ENCODE data around the gene TMEM218.
"Not testable (repeated sequence)": the region's sequence is repeated elsewhere in the genome, so short reads cannot be mapped to it uniquely, and the experiment has no call there.

Gene TMEM218

DNA sequence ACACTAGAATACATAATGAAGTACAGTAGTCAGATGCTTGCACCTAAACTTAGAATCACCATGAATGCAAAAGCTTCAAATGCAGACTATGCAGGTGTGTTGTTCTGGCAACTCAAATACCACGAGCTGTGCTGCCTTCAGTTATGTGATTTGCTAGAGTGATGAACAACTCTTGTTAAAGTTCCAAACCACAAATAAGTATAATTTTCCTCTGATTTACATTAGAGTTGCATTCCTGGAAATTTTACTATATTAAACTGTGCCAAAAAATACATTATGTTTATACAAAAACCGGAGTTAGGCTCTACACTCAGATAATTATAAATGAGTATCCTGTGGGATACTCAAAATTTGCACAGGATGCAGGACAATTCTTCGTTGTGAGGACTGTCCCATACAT lies 3.0 kb downstream of the TMEM218 start:
- Mint-ChIP-seq H3K4me1 (peaks cover 37% of the 10 kb centered on the region), H3K27ac (no peak overlapping the region), H3K27me3 (no peaks in the 10 kb centered on the region), H3K9me3 (peaks cover 0 to 5% of the 10 kb centered on the region in 2 donors), H3K4me3 (no peak overlapping the region)
- DNase-seq (no peak), ATAC-seq (no peak)

GRCh38 chr11:125105926-125106325 lies 5.5 kb downstream of the TMEM218 start:
- ATAC-seq (no peak), DNase-seq (no peak)
- Mint-ChIP-seq H3K9me3 (no peaks in the 10 kb centered on the region), H3K4me3 (no peak overlapping the region), H3K27ac (no peak overlapping the region), H3K4me1 (peaks cover 28% of the 10 kb centered on the region), H3K27me3 (no peaks in the 10 kb centered on the region)

- DNase-seq (no peak), ATAC-seq (no peak)
- H3K4me3 Mint-ChIP-seq: no peak overlapping the region
- H3K9me3 Mint-ChIP-seq: no peaks in the 10 kb centered on the region
- no peaks in the 10 kb centered on the region for H3K27me3 Mint-ChIP-seq
- no peak overlapping the region for H3K27ac Mint-ChIP-seq
- H3K4me1 Mint-ChIP-seq: peaks cover 21% of the 10 kb centered on the region
Observed at GRCh38 chr11:125102510-125102909, 8.9 kb downstream of the TMEM218 start.

DNA sequence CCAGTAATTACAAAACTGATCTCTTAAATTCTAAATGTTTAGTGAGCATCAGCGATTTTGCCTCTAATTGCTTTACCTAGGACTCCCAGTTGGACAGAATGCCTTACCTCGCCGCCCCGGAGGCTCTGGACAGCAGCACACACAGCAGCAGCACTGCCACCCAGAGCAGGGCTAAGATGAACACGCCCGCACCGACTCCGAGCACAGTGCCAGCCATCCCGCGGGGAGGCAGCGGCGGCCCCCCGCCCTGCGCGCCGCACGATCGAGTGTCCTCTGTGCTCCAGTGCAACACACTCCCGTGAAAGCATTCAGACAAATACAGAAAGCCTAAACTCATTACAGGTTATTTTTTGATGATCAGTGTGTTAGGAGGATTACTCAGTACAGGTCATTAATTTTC lies 9.4 kb downstream of the TMEM218 start:
- Mint-ChIP-seq H3K27ac (no peak overlapping the region), H3K4me1 (peaks cover 21% of the 10 kb centered on the region), H3K9me3 (no peaks in the 10 kb centered on the region), H3K27me3 (no peaks in the 10 kb centered on the region), H3K4me3 (no peak overlapping the region)
- peak; percentile 55 for ATAC-seq
- no peak for DNase-seq

GRCh38 chr11:125101596-125101995 lies 9.8 kb downstream of the TMEM218 start:
- Mint-ChIP-seq H3K9me3 (no peaks in the 10 kb centered on the region), H3K27ac (no peak overlapping the region), H3K27me3 (no peaks in the 10 kb centered on the region), H3K4me1 (peaks cover 21% of the 10 kb centered on the region), H3K4me3 (no peak overlapping the region)
- DNase-seq (no peak), ATAC-seq (no peak)

GRCh38 chr11:125100136-125100535 lies 11.3 kb downstream of the TMEM218 start:
- Mint-ChIP-seq H3K27me3 (no peaks in the 10 kb centered on the region), H3K9me3 (no peaks in the 10 kb centered on the region), H3K4me1 (peaks cover 9% of the 10 kb centered on the region), H3K4me3 (no peak overlapping the region), H3K27ac (peak overlapping the region in 1 of 2 donors; percentile 10)
- no peak for ATAC-seq
- DNase-seq: no peak

DNA sequence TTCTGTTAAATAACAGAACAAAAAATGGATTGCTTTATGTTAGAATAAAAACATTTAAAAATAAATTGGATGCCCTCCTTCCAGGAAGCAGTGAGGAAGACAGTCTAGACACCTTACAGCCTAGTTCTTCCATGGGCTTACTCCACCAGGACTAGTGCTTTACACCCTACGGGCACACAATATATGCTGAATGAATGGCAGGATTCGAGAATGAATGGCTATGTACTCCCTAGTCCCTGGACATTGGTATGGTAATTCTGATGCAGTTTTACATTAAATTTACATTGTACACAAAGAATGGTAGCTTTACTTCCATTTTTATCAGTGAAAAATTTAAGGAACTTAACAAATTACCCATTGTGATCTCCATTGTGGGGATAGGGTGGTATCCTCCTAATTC lies 16.7 kb downstream of the TMEM218 start:
- ATAC-seq (no peak), DNase-seq (no peak)
- H3K9me3 Mint-ChIP-seq: no peaks in the 10 kb centered on the region
- H3K27ac Mint-ChIP-seq: no peak overlapping the region
- H3K27me3 Mint-ChIP-seq: no peaks in the 10 kb centered on the region
- H3K4me1 Mint-ChIP-seq: peaks cover 7% of the 10 kb centered on the region
- no peak overlapping the region for H3K4me3 Mint-ChIP-seq

- Mint-ChIP-seq H3K27me3 (no peaks in the 10 kb centered on the region), H3K27ac (no peak overlapping the region), H3K4me3 (no peak overlapping the region), H3K9me3 (no peaks in the 10 kb centered on the region), H3K4me1 (peaks cover 7% of the 10 kb centered on the region)
- DNase-seq (no peak), ATAC-seq (no peak)
Observed at GRCh38 chr11:125093502-125093901, 17.9 kb downstream of the TMEM218 start.

DNA sequence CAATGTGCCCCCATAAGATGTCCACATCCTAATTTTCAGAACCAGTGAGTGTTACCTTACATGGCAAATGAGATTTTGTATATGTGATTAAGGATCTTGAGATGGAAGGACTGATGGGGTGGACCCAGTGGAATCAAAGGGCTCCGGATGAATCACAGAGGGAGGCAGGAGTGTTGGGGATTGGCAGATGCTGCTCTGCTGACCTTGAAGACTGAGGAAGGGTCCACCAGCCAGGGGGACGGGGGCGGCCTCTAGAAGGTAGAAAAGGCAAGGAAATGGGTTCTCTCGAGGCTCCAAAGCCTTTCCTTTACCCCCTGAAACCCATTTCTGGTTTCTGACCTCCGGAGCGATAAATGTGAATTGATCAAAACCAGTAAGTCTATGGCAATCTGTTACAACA lies 18.8 kb downstream of the TMEM218 start:
- Mint-ChIP-seq H3K27ac (peak overlapping the region in 1 of 2 donors; percentile 84), H3K4me1 (peaks cover 7% of the 10 kb centered on the region), H3K27me3 (no peaks in the 10 kb centered on the region), H3K4me3 (no peak overlapping the region), H3K9me3 (no peaks in the 10 kb centered on the region)
- DNase-seq: no peak
- ATAC-seq: no peak

GRCh38 chr11:125091877-125092664 lies 19.4 kb downstream of the TMEM218 start:
- Mint-ChIP-seq H3K27ac (peak overlapping the region; percentile 14 to 84), H3K4me1 (peaks cover 7% of the 10 kb centered on the region), H3K27me3 (no peaks in the 10 kb centered on the region), H3K4me3 (no peak overlapping the region), H3K9me3 (no peaks in the 10 kb centered on the region)
- ATAC-seq (no peak), DNase-seq (no peak)

GRCh38 chr11:125091247-125091876 lies 20.1 kb downstream of the TMEM218 start:
- peaks cover 7% of the 10 kb centered on the region for H3K4me1 Mint-ChIP-seq
- no peaks in the 10 kb centered on the region for H3K27me3 Mint-ChIP-seq
- no peaks in the 10 kb centered on the region for H3K9me3 Mint-ChIP-seq
- peak overlapping the region in 1 of 2 donors; percentile 69 for H3K27ac Mint-ChIP-seq
- DNase-seq: no peak
- H3K4me3 Mint-ChIP-seq: no peak overlapping the region
- ATAC-seq: peak; percentile 60

DNA sequence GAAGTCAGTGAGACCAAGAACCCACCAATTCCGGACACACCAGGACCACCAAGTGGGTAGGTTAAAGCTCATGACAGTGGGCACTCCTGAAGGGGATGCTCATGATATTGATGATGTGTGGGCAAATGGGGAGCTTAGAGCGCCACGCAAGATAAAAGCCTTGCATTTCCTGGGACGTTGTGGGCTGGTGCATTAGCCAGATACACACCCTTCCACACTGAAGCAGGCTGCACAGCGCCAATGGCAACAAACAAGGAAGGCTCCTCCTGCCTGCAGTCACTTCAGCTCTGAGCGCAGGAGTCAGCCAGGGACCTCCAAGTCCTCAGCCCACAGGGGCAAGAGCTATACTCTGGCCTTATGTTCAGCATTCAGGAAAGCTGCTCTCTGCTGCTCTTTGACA lies 20.6 kb downstream of the TMEM218 start:
- H3K27ac Mint-ChIP-seq: no peak overlapping the region
- no peaks in the 10 kb centered on the region for H3K27me3 Mint-ChIP-seq
- no peak overlapping the region for H3K4me3 Mint-ChIP-seq
- no peaks in the 10 kb centered on the region for H3K9me3 Mint-ChIP-seq
- H3K4me1 Mint-ChIP-seq: peaks cover 7% of the 10 kb centered on the region
- peak; percentile 16 for ATAC-seq
- DNase-seq: no peak

- DNase-seq, ATAC-seq, H3K9me3 Mint-ChIP-seq, H3K27me3 Mint-ChIP-seq, H3K27ac Mint-ChIP-seq, H3K4me1 Mint-ChIP-seq, H3K4me3 Mint-ChIP-seq: not testable (repeated sequence)
Observed at GRCh38 chr11:125090151-125090550, 21.3 kb downstream of the TMEM218 start.

DNA sequence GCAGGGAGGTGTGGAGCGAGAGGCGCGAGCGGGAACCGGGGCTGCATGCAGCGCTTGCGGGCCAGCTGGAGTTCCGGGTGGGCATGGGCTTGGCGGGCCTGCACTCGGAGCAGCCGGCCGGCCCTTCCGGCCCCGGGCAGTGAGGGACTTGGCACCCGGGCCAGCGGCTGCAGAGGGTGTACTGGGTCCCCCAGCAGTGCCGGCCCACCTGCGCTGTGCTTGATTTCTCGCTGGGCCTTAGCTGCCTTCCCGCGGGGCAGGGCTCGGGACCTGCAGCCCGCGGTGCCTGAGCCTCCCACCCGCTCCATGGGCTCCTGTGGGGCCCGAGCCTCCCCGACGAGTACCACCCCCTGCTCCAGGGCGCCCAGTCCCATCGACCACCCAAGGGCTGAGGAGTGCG lies 21.9 kb downstream of the TMEM218 start:
- H3K9me3 Mint-ChIP-seq, H3K4me3 Mint-ChIP-seq, DNase-seq, H3K4me1 Mint-ChIP-seq, ATAC-seq, H3K27ac Mint-ChIP-seq, H3K27me3 Mint-ChIP-seq: not testable (repeated sequence)

GRCh38 chr11:125088576-125089455 lies 22.6 kb downstream of the TMEM218 start:
- ATAC-seq: no peak
- Mint-ChIP-seq H3K27ac (no peak overlapping the region), H3K4me1 (peaks cover 7% of the 10 kb centered on the region), H3K9me3 (no peaks in the 10 kb centered on the region), H3K4me3 (no peak overlapping the region), H3K27me3 (no peaks in the 10 kb centered on the region)
- no peak for DNase-seq

- Mint-ChIP-seq H3K27me3 (no peaks in the 10 kb centered on the region), H3K9me3 (no peaks in the 10 kb centered on the region), H3K4me1 (peaks cover 7% of the 10 kb centered on the region), H3K27ac (no peak overlapping the region), H3K4me3 (no peak overlapping the region)
- ATAC-seq: no peak
- no peak for DNase-seq
Observed at GRCh38 chr11:125088123-125088522, 23.3 kb downstream of the TMEM218 start.

All from stimulated activated naive CD8-positive, alpha-beta T cell treated with anti-CD3 and anti-CD28 coated beads, Interleukin-15, amount 100 ng/mL, for 72 hours (primary cell).